Activated T-cell treated with anti-CD3 and anti-CD28 coated beads, Interleukin-2, amount 50 U/mL, for 1 hour (primary cell): Measurements from ENCODE around the gene INCENP.

Experiments used
- DNase-seq: peaks from one replicate; pipeline ENCODE4 v3.0.0-alpha.2; 2020

The INCENP gene

GRCh38 chr11:62125316-62125715 is 1.5 kb downstream of the INCENP start:
- DNase-seq: no peak

GRCh38 chr11:62125881-62126280 is 2.1 kb downstream of the INCENP start:
- DNase-seq: no peak

- no peak for DNase-seq
These were observed 3.6 kb downstream of the INCENP start for GRCh38 chr11:62127426-62127825.

DNA sequence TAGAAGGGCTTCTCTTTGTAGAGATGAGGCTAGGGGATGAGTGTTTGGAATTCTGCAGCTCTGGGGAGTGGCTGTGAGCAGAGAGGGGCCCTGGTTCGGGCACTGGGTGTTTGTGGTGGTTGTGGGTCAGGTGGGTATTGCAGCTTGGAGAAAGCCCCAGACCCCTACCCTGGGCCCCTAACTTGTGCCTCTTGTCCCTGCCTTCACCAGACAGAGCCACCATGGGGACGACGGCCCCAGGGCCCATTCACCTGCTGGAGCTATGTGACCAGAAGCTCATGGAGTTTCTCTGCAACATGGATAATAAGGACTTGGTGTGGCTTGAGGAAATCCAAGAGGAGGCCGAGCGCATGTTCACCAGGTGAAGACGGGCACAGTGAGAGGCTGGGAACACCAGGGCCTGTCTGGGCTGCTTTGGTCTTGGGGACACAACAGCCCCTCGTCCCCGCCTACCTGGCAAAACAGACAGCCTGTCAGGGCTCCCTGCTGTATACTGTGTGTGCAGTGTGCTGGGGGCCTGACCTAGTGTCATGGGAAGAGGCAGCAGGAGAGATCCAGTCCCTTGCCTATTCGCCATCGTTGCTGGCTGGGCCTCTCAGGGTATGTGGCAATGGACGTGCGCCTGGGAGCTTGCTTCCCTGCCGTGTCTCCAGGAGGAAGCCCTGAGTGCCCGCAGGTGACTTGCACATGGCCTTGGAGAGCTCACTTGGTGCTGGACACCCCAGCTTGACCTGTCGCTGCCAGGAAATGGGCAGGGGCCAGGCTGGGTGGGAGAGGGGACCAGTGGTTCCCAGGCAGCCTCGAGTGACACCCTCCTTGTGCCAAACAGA is 4.3 kb downstream of the INCENP start:
- DNase-seq: no peak

DNA sequence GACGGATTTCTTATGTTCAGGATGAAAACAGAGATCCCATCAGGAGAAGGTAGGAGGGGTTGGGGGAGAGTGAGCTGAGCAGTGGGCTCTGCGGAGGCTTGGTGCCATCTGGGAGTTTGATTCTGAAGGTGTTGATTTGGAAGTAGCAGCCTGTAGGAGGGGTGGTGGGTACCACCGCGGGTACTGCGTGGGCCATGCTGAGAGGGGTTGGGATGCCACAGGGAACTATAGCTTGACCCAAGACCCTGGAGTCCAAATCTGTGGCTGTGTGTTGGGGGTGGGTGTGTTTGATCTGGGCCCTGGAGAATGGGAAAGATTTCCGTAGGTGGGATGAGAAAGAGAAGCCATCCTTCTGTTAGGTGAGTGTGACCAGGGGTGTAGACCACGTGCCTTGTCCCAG is 5.0 kb downstream of the INCENP start:
- DNase-seq: no peak

DNA sequence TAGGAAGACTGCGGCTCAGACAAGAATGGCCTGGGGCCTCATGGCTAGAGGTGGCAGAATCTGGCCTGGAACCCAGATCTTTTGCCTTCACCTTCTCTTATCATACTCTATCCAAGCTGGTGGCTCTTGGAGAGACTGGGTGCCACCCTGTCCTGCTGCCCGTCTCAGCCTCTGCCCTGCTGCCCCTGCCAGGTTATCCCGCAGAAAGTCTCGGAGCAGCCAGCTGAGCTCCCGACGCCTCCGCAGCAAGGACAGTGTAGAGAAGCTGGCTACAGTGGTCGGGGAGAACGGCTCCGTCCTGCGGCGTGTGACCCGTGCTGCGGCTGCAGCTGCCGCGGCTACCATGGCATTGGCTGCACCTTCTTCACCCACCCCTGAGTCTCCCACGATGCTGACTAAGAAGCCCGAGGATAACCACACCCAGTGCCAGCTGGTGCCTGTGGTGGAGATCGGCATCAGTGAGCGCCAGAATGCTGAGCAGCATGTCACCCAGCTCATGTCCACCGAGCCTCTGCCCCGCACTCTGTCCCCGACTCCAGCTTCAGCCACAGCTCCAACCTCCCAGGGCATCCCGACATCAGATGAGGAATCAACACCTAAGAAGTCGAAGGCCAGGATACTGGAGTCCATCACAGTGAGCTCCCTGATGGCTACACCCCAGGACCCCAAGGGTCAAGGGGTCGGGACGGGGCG is 5.9 kb downstream of the INCENP start:
- DNase-seq: no peak

DNA sequence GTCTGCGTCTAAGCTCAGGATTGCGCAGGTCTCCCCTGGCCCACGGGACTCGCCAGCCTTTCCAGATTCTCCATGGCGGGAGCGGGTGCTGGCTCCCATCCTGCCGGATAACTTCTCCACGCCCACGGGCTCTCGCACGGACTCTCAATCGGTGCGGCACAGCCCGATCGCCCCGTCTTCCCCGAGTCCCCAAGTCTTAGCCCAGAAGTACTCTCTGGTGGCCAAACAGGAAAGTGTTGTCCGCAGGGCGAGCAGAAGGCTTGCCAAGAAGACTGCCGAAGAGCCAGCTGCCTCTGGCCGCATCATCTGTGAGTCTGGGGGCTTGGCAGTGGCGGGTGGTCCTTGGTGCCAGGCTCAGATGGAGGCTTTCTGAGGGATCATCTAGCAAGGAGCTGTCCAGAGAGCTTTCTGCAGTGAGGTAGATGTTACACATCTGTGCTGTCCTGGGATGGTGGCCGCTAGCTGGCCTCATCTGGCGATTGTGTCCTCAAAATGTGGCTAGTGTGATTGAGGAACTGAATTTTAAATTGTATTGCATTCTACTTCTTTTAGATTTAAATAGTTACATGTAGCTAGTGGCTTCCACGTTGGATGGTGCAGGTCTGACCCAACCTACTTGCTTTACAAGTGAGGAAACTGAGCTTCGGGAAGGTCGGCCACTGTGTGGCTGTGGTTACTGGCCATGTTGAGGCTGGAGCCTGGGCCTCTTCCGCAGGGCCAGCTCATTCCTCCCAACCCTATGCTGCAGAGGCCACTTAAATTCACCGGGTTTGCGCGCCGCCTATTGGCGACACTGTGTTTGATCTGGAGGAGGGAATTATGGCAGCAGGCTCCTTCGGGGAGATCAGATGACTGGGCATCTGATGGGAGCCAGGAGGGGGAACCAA is 6.7 kb downstream of the INCENP start:
- DNase-seq: no peak

GRCh38 chr11:62131170-62131464 is 7.3 kb downstream of the INCENP start:
- DNase-seq: no peak

DNA sequence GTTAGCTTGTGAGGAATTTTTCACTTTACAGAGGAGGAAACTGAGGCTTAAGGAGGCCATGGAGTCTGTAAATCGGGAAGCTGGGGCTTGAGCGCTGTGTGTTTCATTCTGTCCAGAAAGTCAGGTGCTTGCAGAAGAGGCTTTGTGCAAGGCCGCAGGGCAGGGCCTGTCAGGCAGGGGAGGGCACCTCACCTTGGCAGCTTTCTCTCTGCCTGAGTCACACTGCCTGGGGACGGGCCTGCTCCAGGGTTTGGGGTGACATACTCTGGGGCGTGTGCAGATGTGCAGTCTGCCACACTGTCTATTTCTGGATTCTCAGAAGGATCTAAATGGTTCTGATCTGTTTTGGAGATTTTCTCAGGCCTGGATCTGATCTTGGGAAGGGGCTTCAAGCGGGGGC is 8.4 kb downstream of the INCENP start:
- no peak for DNase-seq

DNA sequence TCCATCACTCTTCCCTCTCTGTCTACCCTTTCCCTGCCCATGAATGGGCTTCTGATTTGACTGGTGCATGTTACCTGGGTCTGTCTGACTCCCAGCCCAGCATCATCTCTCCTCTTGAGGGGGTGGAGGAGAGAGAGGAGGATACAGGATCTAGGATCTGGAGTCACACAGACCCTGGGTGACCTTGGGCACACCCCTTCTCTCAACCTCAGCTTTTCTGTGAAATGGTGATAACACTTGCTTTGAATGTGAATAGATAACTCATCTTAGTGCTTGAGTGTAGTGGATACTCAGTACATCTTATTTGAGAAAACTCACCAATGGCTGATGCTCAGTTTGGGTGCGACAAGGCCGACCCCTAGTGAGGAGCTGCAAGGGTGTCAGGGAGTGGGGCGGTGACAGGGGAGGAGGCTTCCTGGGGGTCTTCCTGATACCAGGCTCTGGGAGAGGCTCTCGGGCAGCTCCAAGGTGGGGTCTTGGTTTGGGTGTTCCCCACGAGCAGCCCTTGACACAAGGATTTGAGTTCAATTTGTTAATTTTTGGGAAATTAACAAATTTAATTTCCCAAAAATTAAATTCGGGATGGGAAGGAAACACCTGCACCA is 9.0 kb downstream of the INCENP start:
- no peak for DNase-seq

DNA sequence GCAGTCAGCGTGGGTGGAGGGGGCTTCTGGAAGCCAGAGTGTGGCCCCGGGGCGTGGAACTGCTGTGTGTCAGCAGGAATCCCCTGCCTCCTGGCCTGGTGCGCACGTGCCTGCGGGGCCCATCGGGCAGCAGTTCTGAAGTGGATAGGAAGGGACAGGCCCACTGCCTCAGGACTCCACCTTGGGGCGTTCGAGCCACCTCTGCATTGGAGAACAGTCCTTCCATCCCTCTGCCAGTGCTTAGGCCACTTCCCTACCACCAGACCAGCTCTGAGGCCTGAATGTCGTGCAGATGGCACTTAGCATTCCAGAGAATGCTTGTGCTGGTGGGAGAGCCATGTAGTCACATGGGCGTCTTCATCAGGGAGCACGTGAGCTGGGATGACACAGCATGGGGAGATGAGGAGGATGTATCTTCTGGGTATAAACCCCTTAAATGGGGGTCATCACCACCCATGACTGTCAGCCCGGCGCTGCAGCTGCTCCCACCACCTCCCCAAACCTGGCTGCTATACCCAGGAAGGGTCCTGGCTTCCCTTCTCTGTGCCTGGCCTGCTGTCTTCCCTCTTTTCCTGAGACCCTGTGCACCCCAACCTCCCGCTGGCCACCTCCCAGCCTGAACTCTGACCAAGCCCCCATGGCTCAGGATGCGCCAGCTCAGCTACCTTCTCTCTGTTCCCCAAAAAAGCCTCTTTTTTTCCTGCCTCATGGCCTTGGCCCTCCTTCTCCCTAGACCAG is 9.7 kb downstream of the INCENP start:
- no peak for DNase-seq

DNA sequence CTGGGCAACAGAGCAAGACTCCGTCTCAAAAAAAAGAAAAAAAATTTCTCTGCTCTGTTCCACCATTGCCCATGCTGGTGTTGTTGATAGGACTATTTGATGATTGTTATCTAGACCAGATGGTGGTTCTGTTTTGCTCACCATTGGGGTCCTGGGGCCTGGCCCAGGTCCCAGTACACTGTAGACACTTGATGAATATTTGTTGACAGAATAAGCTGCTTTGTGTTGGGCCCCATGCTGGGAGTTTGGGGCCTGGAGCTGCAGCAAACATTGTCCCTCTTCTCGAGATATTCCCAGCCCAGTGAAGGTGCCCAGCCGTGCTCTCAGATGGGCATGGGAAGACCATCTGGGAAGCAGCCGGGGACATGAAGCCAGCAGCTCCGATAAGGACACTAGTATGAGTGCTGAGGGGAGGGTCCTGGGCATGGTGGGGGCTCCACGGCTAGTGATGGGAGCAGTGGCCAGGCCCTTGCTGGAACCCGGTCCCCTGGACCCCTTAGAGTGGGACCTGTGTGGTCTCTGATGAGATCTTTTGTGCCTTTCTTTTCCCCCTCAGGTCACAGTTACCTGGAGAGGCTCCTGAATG is 13.6 kb downstream of the INCENP start:
- no peak for DNase-seq

DNA sequence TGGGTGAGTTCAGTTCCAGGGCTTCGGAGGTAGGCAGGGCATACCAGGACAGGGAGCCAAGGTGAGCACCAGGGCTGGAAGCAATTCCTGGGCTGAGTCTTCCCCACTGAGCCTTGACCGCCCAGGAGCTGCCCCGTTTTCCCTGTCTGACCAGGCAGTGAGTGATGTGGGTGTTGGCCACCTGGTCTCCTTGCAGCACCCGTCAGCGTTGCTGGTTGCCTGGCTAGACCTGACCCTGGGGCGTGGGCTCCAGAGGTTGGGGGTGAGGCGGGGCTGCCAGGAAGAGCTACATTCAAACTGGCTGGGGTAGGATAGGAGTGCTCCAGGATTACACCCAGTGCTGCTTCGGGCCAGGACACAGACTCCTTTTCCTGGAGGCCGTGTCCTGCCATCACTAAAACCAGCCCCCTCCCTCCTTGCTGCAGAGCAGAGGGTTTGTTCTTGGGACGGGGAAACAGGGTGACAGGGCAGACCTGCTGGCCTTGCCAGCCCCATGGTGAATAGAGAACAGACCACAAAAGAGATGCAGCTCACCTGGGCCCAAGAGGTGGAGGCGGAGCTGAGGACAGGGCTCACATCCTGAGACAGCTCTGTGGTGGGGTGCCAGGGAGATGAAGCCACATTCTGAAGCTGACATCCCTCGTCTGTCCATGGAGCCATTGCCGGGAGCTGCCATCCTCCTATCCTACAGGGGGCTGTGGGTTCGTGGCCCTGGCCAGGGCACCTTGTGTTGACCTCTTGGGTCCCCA is 14.2 kb downstream of the INCENP start:
- DNase-seq: no peak

DNA sequence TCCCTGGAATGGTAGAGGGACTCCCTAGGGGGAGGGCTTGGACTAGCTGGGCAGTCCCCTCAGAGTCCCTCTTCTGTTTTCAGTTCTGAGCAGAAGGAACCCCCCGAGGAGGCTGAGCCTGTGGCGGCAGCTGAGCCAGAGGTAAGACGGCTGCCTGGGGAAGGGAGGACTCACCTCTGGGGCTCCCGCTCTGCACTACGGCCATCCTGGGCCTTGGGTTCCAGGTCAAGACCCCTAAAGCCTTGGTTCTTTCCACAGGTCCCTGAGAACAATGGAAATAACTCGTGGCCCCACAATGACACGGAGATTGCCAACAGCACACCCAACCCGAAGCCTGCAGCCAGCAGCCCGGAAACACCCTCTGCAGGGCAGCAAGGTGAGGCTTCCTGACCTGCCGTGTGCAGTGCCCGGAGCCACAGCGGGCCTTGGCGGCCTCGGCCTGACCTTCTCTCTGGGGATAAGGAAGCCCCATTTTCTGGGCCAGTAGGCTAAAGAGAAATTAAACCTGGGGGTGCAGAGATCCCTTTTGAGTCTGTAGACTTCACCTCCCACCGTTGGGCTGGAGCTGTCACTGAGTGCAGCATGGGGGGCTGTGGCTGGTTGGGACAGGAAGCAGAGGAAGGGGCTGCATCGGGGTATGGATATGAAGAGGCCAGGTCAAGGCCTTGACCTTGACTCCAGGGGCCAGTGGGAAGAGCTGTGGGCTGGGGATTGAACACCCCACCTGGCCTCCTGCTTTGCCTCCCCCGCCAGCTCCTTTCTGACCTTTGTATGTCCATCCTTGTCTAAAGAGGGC is 15.0 kb downstream of the INCENP start:
- DNase-seq: no peak

- DNase-seq: no peak
These were observed 15.9 kb downstream of the INCENP start for GRCh38 chr11:62139526-62140303.

DNA sequence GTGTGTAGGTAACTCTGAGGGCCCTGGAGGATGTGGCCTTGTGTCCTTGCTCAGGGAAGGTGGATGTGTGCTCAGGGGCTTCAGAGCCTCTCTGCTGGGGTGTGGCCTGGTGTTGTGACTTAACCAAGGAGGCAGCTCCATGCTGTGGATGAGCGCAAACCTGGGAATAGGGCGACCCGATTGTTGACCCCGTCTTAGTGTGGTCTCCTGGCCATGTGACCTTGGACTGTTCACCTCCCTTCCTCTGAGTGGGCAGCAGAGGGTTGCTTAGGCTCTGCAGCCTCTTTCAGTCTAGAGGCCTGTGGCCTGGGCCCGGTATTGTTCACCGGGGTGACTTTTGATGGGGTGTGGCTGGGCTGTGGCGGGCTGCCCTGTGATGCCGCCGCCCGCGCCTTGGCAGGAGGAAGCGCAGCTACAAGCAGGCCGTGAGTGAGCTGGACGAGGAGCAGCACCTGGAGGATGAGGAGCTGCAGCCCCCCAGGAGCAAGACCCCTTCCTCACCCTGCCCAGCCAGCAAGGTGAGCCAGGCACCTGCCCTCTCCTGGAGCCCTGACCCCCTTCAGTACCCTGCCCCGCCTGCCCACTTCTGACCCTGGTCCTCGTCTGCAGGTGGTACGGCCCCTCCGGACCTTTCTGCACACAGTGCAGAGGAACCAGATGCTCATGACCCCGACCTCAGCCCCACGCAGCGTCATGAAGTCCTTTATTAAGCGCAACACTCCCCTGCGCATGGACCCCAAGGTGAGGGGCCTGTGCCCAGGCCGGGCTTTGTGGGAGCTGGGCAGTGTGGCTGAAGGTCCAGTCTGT is 16.7 kb downstream of the INCENP start:
- DNase-seq: no peak

GRCh38 chr11:62141111-62142042 is 17.6 kb downstream of the INCENP start:
- DNase-seq: no peak

- no peak for DNase-seq
These were observed 18.2 kb downstream of the INCENP start for GRCh38 chr11:62142043-62142375.
